ENCODE data around the gene SLC31A1. TPM values are rescaled to one million over a fixed set of nuclear protein-coding genes. Genes with fewer than 3 reads are reported as not detected.
"Not testable (repeated sequence)": the region's sequence is repeated elsewhere in the genome, so short reads cannot be mapped to it uniquely, and the experiment has no call there.

Gene SLC31A1
- total RNA-seq, 1 donor from 2014 or later = 26.0 TPM

- Mint-ChIP-seq H3K9me3 (no peaks in the 10 kb centered on the region), H3K36me3 (peaks cover 42% of the 10 kb centered on the region), H3K4me1 (no peaks in the 10 kb centered on the region), H3K4me3 (no peak overlapping the region), H3K27ac (no peak overlapping the region), H3K27me3 (ENCODE audit: insufficient read depth, low read depth) (no peaks in the 10 kb centered on the region)
- no peaks in the 10 kb centered on the region for H3K79me2 ChIP-seq (ENCODE audit: low read depth)
- H3K27ac ChIP-seq = no peak overlapping the region
- no peak overlapping the region for H2AFZ ChIP-seq (replicated peaks)
- H3K36me3 ChIP-seq = peaks cover 41% of the 10 kb centered on the region
- no peaks in the 10 kb centered on the region for H3K9me3 ChIP-seq (ENCODE audit: low read depth)
- H3F3A ChIP-seq (ENCODE audit: low read depth) = peaks cover 3% of the 10 kb centered on the region
- H3K9ac ChIP-seq = no peak overlapping the region
- no peaks in the 10 kb centered on the region for H3K27me3 ChIP-seq
- no peak for TF ChIP-seq EZH2phosphoT487 (IDR thresholded peaks at IDR 0.05)
- DNase-seq (ENCODE audit: low spot score) = no peak
- H3K4me3 ChIP-seq = no peak overlapping the region
- H3K4me1 ChIP-seq = no peaks in the 10 kb centered on the region
- no peaks in the 10 kb centered on the region for H4K20me1 ChIP-seq (ENCODE audit: low read depth)
- no peak overlapping the region for H3K4me2 ChIP-seq
These were observed 67.7 kb downstream of the SLC31A1 start for GRCh38 chr9:113289091-113289490.

DNA sequence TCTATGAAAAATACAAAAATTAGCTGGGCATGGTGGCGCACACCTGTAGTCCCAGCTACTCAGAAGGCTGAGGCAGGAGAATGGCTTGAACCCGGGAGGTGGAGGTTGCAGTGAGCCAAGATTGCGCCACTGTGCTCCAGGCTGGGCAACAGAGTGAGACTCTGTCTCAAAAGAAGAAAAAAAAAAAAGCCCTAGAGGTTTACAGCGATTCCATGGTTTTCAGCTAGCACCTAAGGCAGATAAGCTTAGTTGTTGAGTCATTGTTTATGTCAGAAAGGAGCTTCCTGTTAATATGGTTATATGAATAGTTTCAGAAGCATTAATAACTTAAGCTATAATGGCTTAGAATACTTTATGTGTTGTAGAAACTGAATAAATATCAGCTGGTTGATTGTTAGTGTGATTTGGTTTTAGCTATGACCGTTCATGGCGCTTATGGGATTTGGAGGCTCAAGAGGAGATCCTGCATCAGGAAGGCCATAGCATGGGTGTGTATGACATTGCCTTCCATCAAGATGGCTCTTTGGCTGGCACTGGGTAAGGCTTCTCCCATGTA is 68.8 kb downstream of the SLC31A1 start:
- H3K9me3 Mint-ChIP-seq = no peaks in the 10 kb centered on the region
- Histone ChIP-seq H3F3A (ENCODE audit: low read depth) (peaks cover 3% of the 10 kb centered on the region), H2AFZ (replicated peaks) (no peak overlapping the region), H3K4me3 (no peak overlapping the region), H3K9ac (no peak overlapping the region), H3K36me3 (peaks cover 32% of the 10 kb centered on the region), H3K27ac (no peak overlapping the region), H3K79me2 (ENCODE audit: low read depth) (no peaks in the 10 kb centered on the region), H3K4me2 (no peak overlapping the region), H4K20me1 (ENCODE audit: low read depth) (no peaks in the 10 kb centered on the region), H3K4me1 (no peaks in the 10 kb centered on the region), H3K9me3 (ENCODE audit: low read depth) (no peaks in the 10 kb centered on the region), H3K27me3 (no peaks in the 10 kb centered on the region)
- peaks cover 35% of the 10 kb centered on the region for H3K36me3 Mint-ChIP-seq
- no peak overlapping the region for H3K4me3 Mint-ChIP-seq
- no peaks in the 10 kb centered on the region for H3K27me3 Mint-ChIP-seq (ENCODE audit: insufficient read depth, low read depth)
- no peak for DNase-seq (ENCODE audit: low spot score)
- no peak for TF ChIP-seq EZH2phosphoT487 (IDR thresholded peaks at IDR 0.05)
- TF ChIP-seq EZH2 (IDR thresholded peaks at IDR 0.05) = no peak
- TF ChIP-seq, protein P1, sequence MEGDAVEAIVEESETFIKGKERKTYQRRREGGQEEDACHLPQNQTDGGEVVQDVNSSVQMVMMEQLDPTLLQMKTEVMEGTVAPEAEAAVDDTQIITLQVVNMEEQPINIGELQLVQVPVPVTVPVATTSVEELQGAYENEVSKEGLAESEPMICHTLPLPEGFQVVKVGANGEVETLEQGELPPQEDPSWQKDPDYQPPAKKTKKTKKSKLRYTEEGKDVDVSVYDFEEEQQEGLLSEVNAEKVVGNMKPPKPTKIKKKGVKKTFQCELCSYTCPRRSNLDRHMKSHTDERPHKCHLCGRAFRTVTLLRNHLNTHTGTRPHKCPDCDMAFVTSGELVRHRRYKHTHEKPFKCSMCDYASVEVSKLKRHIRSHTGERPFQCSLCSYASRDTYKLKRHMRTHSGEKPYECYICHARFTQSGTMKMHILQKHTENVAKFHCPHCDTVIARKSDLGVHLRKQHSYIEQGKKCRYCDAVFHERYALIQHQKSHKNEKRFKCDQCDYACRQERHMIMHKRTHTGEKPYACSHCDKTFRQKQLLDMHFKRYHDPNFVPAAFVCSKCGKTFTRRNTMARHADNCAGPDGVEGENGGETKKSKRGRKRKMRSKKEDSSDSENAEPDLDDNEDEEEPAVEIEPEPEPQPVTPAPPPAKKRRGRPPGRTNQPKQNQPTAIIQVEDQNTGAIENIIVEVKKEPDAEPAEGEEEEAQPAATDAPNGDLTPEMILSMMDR (IDR thresholded peaks at IDR 0.05) = no peak
- H3K4me1 Mint-ChIP-seq = no peaks in the 10 kb centered on the region
- no peak overlapping the region for H3K27ac Mint-ChIP-seq

GRCh38 chr9:113293285-113293878 is 72.0 kb downstream of the SLC31A1 start:
- Mint-ChIP-seq H3K27me3 (ENCODE audit: insufficient read depth, low read depth) (no peaks in the 10 kb centered on the region), H3K36me3 (peaks cover 22% of the 10 kb centered on the region), H3K27ac (no peak overlapping the region), H3K4me1 (peaks cover 2% of the 10 kb centered on the region), H3K9me3 (no peaks in the 10 kb centered on the region), H3K4me3 (no peak overlapping the region)
- Histone ChIP-seq H3K79me2 (ENCODE audit: low read depth) (no peaks in the 10 kb centered on the region), H3K9ac (no peak overlapping the region), H3K4me1 (no peaks in the 10 kb centered on the region), H3K36me3 (peaks cover 14% of the 10 kb centered on the region), H3K27ac (no peak overlapping the region), H3F3A (ENCODE audit: low read depth) (peaks cover 3% of the 10 kb centered on the region), H3K9me3 (ENCODE audit: low read depth) (no peaks in the 10 kb centered on the region), H4K20me1 (ENCODE audit: low read depth) (no peaks in the 10 kb centered on the region), H2AFZ (replicated peaks) (no peak overlapping the region), H3K27me3 (no peaks in the 10 kb centered on the region), H3K4me2 (no peak overlapping the region), H3K4me3 (no peak overlapping the region)
- no peak for TF ChIP-seq EZH2phosphoT487 (IDR thresholded peaks at IDR 0.05)
- TF ChIP-seq, protein P1 (IDR thresholded peaks at IDR 0.05) = no peak
- no peak for TF ChIP-seq EZH2 (IDR thresholded peaks at IDR 0.05)
- DNase-seq (ENCODE audit: low spot score) = no peak

GRCh38 chr9:113296247-113296646 is 74.9 kb downstream of the SLC31A1 start:
- not testable (repeated sequence) for H3K4me3 ChIP-seq; H4K20me1 ChIP-seq (ENCODE audit: low read depth); H3K4me1 ChIP-seq; H3K4me1 Mint-ChIP-seq; H3K36me3 ChIP-seq; H2AFZ ChIP-seq (replicated peaks); H3K4me2 ChIP-seq; H3K36me3 Mint-ChIP-seq; H3K4me3 Mint-ChIP-seq; H3F3A ChIP-seq (ENCODE audit: low read depth); H3K79me2 ChIP-seq (ENCODE audit: low read depth); H3K9me3 Mint-ChIP-seq; H3K27ac ChIP-seq; H3K27me3 ChIP-seq; H3K9me3 ChIP-seq (ENCODE audit: low read depth); H3K27me3 Mint-ChIP-seq (ENCODE audit: insufficient read depth, low read depth); DNase-seq (ENCODE audit: low spot score); H3K27ac Mint-ChIP-seq; H3K9ac ChIP-seq

All from neural progenitor cell (in vitro differentiated cells).